ENCODE data around the gene IFIT5.

DNA sequence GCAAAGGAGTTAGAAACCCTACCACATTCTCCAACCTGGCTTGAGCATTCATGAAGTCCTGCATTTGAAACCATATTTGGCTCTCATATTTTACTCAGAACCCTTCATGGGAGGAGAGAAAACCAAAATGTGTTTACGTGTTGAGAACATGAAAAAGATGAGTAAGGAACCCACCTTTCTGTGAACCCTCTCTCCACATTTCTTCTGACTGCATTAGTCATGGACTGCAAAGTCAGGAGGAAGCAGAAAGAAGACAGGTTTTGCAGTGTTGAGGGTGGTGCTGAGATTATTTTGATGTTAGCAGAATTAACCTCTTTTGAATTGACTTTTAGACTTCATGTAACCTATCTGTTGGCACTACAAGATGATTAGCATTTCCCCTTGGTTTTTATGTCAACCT, 31.6 kb upstream of the IFIT5 start:
- no peak for TF ChIP-seq EZH2 (IDR thresholded peaks at IDR 0.05; ENCODE audit: insufficient read depth, poor library complexity, severe bottlenecking)
- TF ChIP-seq EZH2phosphoT487 (IDR thresholded peaks at IDR 0.05; ENCODE audit: insufficient read depth, low read depth): no peak

All from GM23248 (cell line).